GM18526 (cell line): ENCODE measurements around the gene MAPKAP1.

ENCODE experiments used
- POLR2A ChIP-seq: IDR thresholded peaks from 3 replicates; pipeline ENCODE4 v1.6.1; 2011; ENCODE audit not compliant: insufficient read length; ENCODE audit errors: extremely low read depth

MAPKAP1 gene

DNA sequence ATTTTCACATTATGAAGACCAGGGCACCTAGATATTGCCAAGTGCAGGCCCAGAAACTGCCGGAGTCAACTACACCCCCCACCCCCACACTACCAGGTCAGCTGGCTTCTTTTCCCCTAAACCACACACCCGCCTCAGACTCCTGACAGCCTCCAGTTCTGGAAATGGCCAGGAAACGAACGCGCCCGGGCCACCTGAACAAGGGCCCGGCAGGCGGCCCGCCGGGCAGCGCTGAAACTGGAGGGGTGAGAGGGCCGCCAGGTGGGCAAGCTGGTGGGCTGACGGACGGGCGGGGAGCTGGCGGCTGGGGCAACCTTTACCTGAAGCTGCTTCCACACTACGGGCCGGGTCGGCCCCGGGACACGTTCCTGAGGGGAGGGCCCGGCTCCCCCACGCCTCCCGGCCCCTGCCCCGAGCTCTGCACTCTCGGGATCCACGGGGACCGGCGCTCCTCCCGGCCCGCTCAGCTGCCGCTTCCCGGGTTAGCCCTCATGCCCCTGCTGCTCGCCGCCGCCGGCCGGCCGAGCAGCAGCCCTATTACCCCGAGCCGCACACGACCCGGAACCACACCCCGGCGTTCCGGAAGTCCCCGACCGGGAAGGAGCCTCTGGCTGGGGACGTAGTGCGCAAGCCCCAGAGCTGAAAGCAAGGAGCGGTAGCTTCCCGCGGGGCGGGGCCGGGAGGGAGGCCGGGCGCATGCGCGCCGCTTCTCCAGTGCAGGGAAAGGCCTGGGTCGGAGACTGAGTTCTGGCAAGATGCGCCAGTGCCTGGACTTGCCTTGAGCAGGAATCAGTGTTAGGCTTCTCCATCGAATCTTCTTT is at the start of gene MAPKAP1:
Gene MAPKAP1, minus strand, starts transcription at position 558 of the 821 bp plus-strand sequence. CDS start 34,634 bp downstream, outside the sequence.
- TF ChIP-seq POLR2A: peak; percentile 91

GRCh38 chr9:125756518-125756917 is 49.5 kb upstream of the MAPKAP1 start:
- no peak for TF ChIP-seq POLR2A

DNA sequence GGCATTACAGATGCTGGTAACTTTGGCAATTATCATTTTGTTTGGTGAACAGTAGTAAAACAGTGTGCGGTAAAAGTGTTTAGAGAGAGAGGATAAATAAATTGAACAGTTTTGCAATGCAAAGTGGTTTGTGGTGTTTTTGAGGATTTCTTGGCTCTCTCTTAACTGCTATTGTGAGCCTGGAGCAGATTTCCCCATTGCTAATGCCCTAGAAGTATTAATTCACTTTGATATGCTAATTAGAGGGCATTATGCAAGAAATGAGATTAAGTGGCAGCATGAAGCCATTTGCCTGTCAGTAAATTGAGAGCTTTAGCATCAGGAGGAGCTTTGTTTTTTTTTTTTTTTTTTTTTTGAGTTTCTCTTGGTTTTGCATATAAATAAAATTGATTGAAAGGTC is 48.3 kb upstream of the MAPKAP1 start:
- no peak for TF ChIP-seq POLR2A

DNA sequence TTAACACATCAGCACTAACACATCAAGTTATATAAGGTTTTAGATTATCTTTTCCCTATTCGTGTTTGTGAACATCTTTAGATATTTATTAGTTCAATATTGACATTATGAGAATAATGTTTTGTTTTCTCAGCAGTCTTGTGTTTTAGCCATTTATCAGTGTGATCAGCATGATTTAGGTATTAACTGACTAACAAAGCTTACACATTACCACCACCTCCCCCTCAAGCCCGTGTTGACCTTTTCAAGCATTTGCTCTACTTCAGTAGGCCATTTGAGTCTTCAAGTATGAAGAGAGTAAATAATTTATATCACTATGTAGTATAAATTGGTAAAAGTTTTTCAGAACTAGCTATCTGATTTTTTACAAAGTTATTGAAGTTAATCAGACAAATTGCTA is 47.1 kb upstream of the MAPKAP1 start:
- no peak for TF ChIP-seq POLR2A

GRCh38 chr9:125752070-125752628 is 45.1 kb upstream of the MAPKAP1 start:
- TF ChIP-seq POLR2A: no peak

- TF ChIP-seq POLR2A: no peak
These were observed 43.6 kb upstream of the MAPKAP1 start for GRCh38 chr9:125750627-125751011.

GRCh38 chr9:125749951-125750626 is 43.1 kb upstream of the MAPKAP1 start:
- TF ChIP-seq POLR2A: no peak

- TF ChIP-seq POLR2A: no peak
These were observed 42.4 kb upstream of the MAPKAP1 start for GRCh38 chr9:125749287-125749935.

GRCh38 chr9:125748446-125749099 is 41.6 kb upstream of the MAPKAP1 start:
- no peak for TF ChIP-seq POLR2A

DNA sequence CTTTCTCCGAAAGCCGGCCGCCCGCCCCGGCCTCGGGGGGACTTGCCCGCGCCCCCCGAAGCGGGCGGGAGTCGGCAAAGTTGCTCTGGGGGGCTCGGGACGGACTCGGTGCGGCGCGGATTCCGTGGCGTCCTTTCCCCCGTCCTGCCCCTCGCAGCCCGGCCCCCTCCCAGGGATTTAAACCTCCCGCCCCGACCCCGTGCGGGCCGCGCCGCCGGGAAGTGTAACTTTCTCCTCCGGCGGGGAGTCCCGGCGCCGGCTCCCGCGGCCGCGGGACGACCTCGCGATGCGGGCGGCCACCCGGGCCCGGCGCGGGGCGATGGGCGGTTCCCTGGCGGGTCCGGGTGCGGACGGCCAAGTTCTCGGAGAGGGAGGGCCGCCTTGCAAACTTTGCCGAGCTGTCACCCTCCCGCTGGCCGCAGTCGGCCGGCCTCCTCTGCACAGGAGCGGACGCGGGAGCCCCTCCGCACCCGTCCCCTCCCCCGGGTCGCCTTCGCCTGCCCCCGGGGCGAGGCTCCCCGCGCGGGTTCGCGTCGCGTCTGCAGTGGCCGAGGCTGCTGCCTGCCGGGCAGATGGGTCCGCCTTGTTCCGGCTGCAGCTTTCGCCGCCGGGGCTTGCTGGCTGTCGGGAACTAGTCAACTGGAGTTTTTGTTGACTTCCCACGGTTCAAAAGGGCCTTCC is 40.9 kb upstream of the MAPKAP1 start:
- TF ChIP-seq POLR2A: no peak

GRCh38 chr9:125747053-125747764 is 40.2 kb upstream of the MAPKAP1 start, which contains the start of gene PBX3:
PBX3 (plus strand) TSS chr9:125747373.
- peak; percentile 25 for TF ChIP-seq POLR2A

GRCh38 chr9:125746774-125747052 is 39.7 kb upstream of the MAPKAP1 start:
- TF ChIP-seq POLR2A: no peak

GRCh38 chr9:125746017-125746773 is 39.2 kb upstream of the MAPKAP1 start:
- TF ChIP-seq POLR2A: peak; percentile 80
